Measurements from ENCODE around the gene TTN. TPM values are rescaled to one million over a fixed set of nuclear protein-coding genes. Genes with fewer than 3 reads are reported as not detected.

The TTN gene
- total RNA-seq, 1 experiment from 2014 or later, result 0.24 TPM

- Mint-ChIP-seq H3K9me3 (ENCODE audit: low read depth, unreplicated experiment) (no peaks in the 10 kb centered on the region), H3K4me3 (ENCODE audit: low read depth, unreplicated experiment) (peak overlapping the region; percentile 94), H3K4me1 (ENCODE audit: low read depth, unreplicated experiment) (peaks cover 22% of the 10 kb centered on the region), H3K27me3 (ENCODE audit: unreplicated experiment) (no peaks in the 10 kb centered on the region), H3K27ac (ENCODE audit: unreplicated experiment) (peak overlapping the region; percentile 89), H3K36me3 (ENCODE audit: insufficient read depth, unreplicated experiment) (peaks cover 37% of the 10 kb centered on the region)
- no peak for TF ChIP-seq CTCF (IDR thresholded peaks at IDR 0.05; ENCODE audit: unreplicated experiment)
- DNase-seq, result peak; percentile 11
- intact Hi-C loops (cut with micrococcal nuclease; ENCODE audit: unreplicated experiment), result loop anchor here (2.0 kb wide), 1 partner anchor 45 kb away; no protein-coding TSS in a partner anchor
- BruUV-seq (replicated peaks), result TSS peak; percentile 89
- CTCF ChIA-PET, result interaction anchor here (0.7 kb wide), 1 partner anchor 27 kb away, joined by 3 read pairs; the partner anchor contains the start of genes PJVK and PRKRA
These were observed 329.1 kb downstream of the TTN start for GRCh38 chr2:178478130-178478438.

GRCh38 chr2:178477443-178478129 is 329.6 kb downstream of the TTN start:
- peak overlapping the region; percentile 89 for H3K27ac Mint-ChIP-seq (ENCODE audit: unreplicated experiment)
- CTCF ChIA-PET, result interaction anchor here (0.7 kb wide), 1 partner anchor 27 kb away, joined by 3 read pairs; the partner anchor contains the start of genes PJVK and PRKRA
- no peak for DNase-seq
- peak overlapping the region; percentile 94 for H3K4me3 Mint-ChIP-seq (ENCODE audit: low read depth, unreplicated experiment)
- H3K36me3 Mint-ChIP-seq (ENCODE audit: insufficient read depth, unreplicated experiment), result peaks cover 37% of the 10 kb centered on the region
- no peak for TF ChIP-seq CTCF (IDR thresholded peaks at IDR 0.05; ENCODE audit: unreplicated experiment)
- no peaks in the 10 kb centered on the region for H3K9me3 Mint-ChIP-seq (ENCODE audit: low read depth, unreplicated experiment)
- intact Hi-C loops (cut with micrococcal nuclease; ENCODE audit: unreplicated experiment), result loop anchor here (2.0 kb wide), 1 partner anchor 45 kb away; no protein-coding TSS in a partner anchor
- peaks cover 17% of the 10 kb centered on the region for H3K4me1 Mint-ChIP-seq (ENCODE audit: low read depth, unreplicated experiment)
- no TSS peak for BruUV-seq (replicated peaks)
- no peaks in the 10 kb centered on the region for H3K27me3 Mint-ChIP-seq (ENCODE audit: unreplicated experiment)

GRCh38 chr2:178476477-178476876 is 330.7 kb downstream of the TTN start:
- no TSS peak for BruUV-seq (replicated peaks)
- CTCF ChIA-PET, result no interaction called here
- intact Hi-C loops (cut with micrococcal nuclease; ENCODE audit: unreplicated experiment), result no loop called here

More at GRCh38 chr2:178476477-178476876, 330.7 kb downstream of the TTN start:
- no peak overlapping the region for H3K4me3 Mint-ChIP-seq (ENCODE audit: low read depth, unreplicated experiment)
- H3K27ac Mint-ChIP-seq (ENCODE audit: unreplicated experiment), result no peak overlapping the region
- DNase-seq, result no peak
- TF ChIP-seq CTCF (IDR thresholded peaks at IDR 0.05; ENCODE audit: unreplicated experiment), result no peak
- H3K4me1 Mint-ChIP-seq (ENCODE audit: low read depth, unreplicated experiment), result peaks cover 8% of the 10 kb centered on the region
- H3K36me3 Mint-ChIP-seq (ENCODE audit: insufficient read depth, unreplicated experiment), result peaks cover 37% of the 10 kb centered on the region
- H3K27me3 Mint-ChIP-seq (ENCODE audit: unreplicated experiment), result no peaks in the 10 kb centered on the region
- no peaks in the 10 kb centered on the region for H3K9me3 Mint-ChIP-seq (ENCODE audit: low read depth, unreplicated experiment)

Other genes with a start within 250 kb of the TTN start
- 0.07 and 0.34 TPM in 2 replicates for gene CCDC141, start 242.7 kb upstream of the TTN start, total RNA-seq (2022)

Data from Calu3 (cell line).